Peyer's patch (tissue), 4 donors: ENCODE data around the gene EFCAB8.

Source experiments
- CTCF ChIP-seq, 6 experiments: fragments of 450-650 bp in 4 of 6; fragments of 200-600 bp in 2 of 6; sonication (generic) in 1 of 6; IDR thresholded peaks; one replicate each; pipeline ENCODE4 v1.5.1; 2017 to 2019; ENCODE audit warnings: antibody characterized with exemption in 6 of 6, mild to moderate bottlenecking in 3 of 6, moderate library complexity in 1 of 6
- POLR2A ChIP-seq, 2 donors: fragments of 450-650 bp; IDR thresholded peaks; one replicate each; pipeline ENCODE4 v1.5.1; 2017; ENCODE audit warnings: antibody characterized with exemption in 2 of 2, mild to moderate bottlenecking in 2 of 2, moderate library complexity in 2 of 2

DNA sequence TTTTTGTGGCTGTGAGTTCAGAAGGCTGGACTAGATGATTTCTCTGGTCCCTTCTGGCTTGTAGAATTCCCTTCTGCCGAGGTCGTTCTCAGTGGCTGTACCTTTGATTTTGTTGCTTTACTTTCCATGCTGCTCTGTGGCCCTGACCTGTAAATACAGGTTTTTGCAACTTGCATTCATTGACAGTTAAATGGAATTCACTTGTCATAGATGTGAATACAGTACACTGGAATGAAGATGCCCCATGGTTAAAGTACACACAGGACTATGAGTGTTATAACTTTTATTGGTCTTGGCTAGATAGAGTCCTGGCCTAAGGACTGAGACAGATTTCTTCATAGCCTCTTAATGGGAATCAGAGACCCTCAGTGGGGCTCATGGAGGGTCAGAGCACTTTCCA is 12.9 kb upstream of the EFCAB8 start:
- TF ChIP-seq CTCF (IDR thresholded peaks at IDR 0.05) (no peak), POLR2A (IDR thresholded peaks at IDR 0.05) (no peak)
